ENCODE measurements around the gene ZMYND8. TPM values are rescaled to one million over a fixed set of nuclear protein-coding genes. Genes with fewer than 3 reads are reported as not detected.
A peak's percentile ranks its signal among the peaks of the same experiment; 100 is the strongest.
"Not testable (repeated sequence)": the region's sequence is repeated elsewhere in the genome, so short reads cannot be mapped to it uniquely, and the experiment has no call there.

Gene ZMYND8
- total and polyA plus RNA-seq, 5 donors: 10.0 to 35.7 (median 31.4) TPM

GRCh38 chr20:47370850-47371782 is 14.6 kb upstream of the ZMYND8 start:
- Histone ChIP-seq H3K27ac (ENCODE audit: low read length) (no peak overlapping the region), H3K27me3 (ENCODE audit: control insufficient read depth, insufficient read depth) (no peaks in the 10 kb centered on the region), H3K9me3 (ENCODE audit: control insufficient read depth, low read length) (no peaks in the 10 kb centered on the region), H3K4me1 (ENCODE audit: control insufficient read depth, insufficient read depth, low read length) (no peaks in the 10 kb centered on the region), H3K4me3 (ENCODE audit: low read length) (no peak overlapping the region)
- WGBS: 90% methylated on average over 15 of the region's 15 CpGs
- intact Hi-C loops (cut with DNase I): loop anchor here in 1 of 4 donors (10.0 kb wide), 1 partner anchor 76 kb away; no protein-coding TSS in a partner anchor
- DNase-seq (no peak), ATAC-seq (no peak)

- Histone ChIP-seq H3K27ac (ENCODE audit: low read length) (no peak overlapping the region), H3K27me3 (ENCODE audit: control insufficient read depth, insufficient read depth) (no peaks in the 10 kb centered on the region), H3K4me1 (ENCODE audit: control insufficient read depth, insufficient read depth, low read length) (no peaks in the 10 kb centered on the region), H3K9me3 (ENCODE audit: control insufficient read depth, low read length) (no peaks in the 10 kb centered on the region), H3K4me3 (ENCODE audit: low read length) (no peak overlapping the region)
- intact Hi-C loops (cut with DNase I): loop anchor here in 1 of 4 donors (10.0 kb wide), 1 partner anchor 75 kb away; no protein-coding TSS in a partner anchor
- 99% methylated on average over 10 of the region's 10 CpGs for WGBS
- no peak for ATAC-seq
- no peak for DNase-seq
Observed at GRCh38 chr20:47370214-47370613, 13.7 kb upstream of the ZMYND8 start.

GRCh38 chr20:47368301-47368700 is 11.8 kb upstream of the ZMYND8 start:
- Histone ChIP-seq H3K9me3 (ENCODE audit: control insufficient read depth, low read length) (no peaks in the 10 kb centered on the region), H3K4me1 (ENCODE audit: control insufficient read depth, insufficient read depth, low read length) (peaks cover 2% of the 10 kb centered on the region), H3K27me3 (ENCODE audit: control insufficient read depth, insufficient read depth) (no peaks in the 10 kb centered on the region), H3K27ac (ENCODE audit: low read length) (no peak overlapping the region), H3K4me3 (ENCODE audit: low read length) (no peak overlapping the region)
- no peak for ATAC-seq
- 89% methylated on average over 7 of the region's 7 CpGs for WGBS
- DNase-seq: no peak
- intact Hi-C loops (cut with DNase I): no loop called here

- ATAC-seq; H3K9me3 ChIP-seq (ENCODE audit: control insufficient read depth, low read length); DNase-seq; intact Hi-C loops (cut with DNase I); H3K4me3 ChIP-seq (ENCODE audit: low read length); H3K4me1 ChIP-seq (ENCODE audit: control insufficient read depth, insufficient read depth, low read length); H3K27me3 ChIP-seq (ENCODE audit: control insufficient read depth, insufficient read depth); H3K27ac ChIP-seq (ENCODE audit: low read length): not testable (repeated sequence)
- 92% methylated on average over 11 of the region's 11 CpGs for WGBS
Observed at GRCh38 chr20:47366301-47366700, 9.8 kb upstream of the ZMYND8 start.

- 86% methylated on average over 13 of the region's 13 CpGs for WGBS
- Histone ChIP-seq H3K9me3 (ENCODE audit: control insufficient read depth, low read length) (no peaks in the 10 kb centered on the region), H3K27ac (ENCODE audit: low read length) (no peak overlapping the region), H3K4me1 (ENCODE audit: control insufficient read depth, insufficient read depth, low read length) (peaks cover 8% of the 10 kb centered on the region), H3K4me3 (ENCODE audit: low read length) (no peak overlapping the region), H3K27me3 (ENCODE audit: control insufficient read depth, insufficient read depth) (no peaks in the 10 kb centered on the region)
- intact Hi-C loops (cut with DNase I): no loop called here
- ATAC-seq: no peak
- DNase-seq: no peak
Observed at GRCh38 chr20:47365023-47365764, 8.7 kb upstream of the ZMYND8 start.

GRCh38 chr20:47362361-47363219 is 6.1 kb upstream of the ZMYND8 start:
- no peak for ATAC-seq
- 82% methylated on average over 17 of the region's 17 CpGs for WGBS
- intact Hi-C loops (cut with DNase I): no loop called here

GRCh38 chr20:47361057-47361915 is 4.8 kb upstream of the ZMYND8 start:
- H3K9me3 ChIP-seq (ENCODE audit: control insufficient read depth, low read length): no peaks in the 10 kb centered on the region
- no peaks in the 10 kb centered on the region for H3K27me3 ChIP-seq (ENCODE audit: control insufficient read depth, insufficient read depth)
- H3K27ac ChIP-seq (ENCODE audit: low read length): peak overlapping the region; percentile 100
- H3K4me1 ChIP-seq (ENCODE audit: control insufficient read depth, insufficient read depth, low read length): peaks cover 38% of the 10 kb centered on the region
- DNase-seq: peak in 1 of 3 donors; percentile 71
- intact Hi-C loops (cut with DNase I): no loop called here
- no peak overlapping the region for H3K4me3 ChIP-seq (ENCODE audit: low read length)
- 60% methylated on average over 18 of the region's 18 CpGs for WGBS
- ATAC-seq: no peak

More at GRCh38 chr20:47362361-47363219, 6.1 kb upstream of the ZMYND8 start:
- DNase-seq: peak in 1 of 3 donors; percentile 62
- no peaks in the 10 kb centered on the region for H3K9me3 ChIP-seq (ENCODE audit: control insufficient read depth, low read length)
- H3K4me1 ChIP-seq (ENCODE audit: control insufficient read depth, insufficient read depth, low read length): peaks cover 27% of the 10 kb centered on the region
- H3K27me3 ChIP-seq (ENCODE audit: control insufficient read depth, insufficient read depth): no peaks in the 10 kb centered on the region
- peak overlapping the region; percentile 1 for H3K27ac ChIP-seq (ENCODE audit: low read length)
- no peak overlapping the region for H3K4me3 ChIP-seq (ENCODE audit: low read length)

GRCh38 chr20:47360297-47361056 is 4.0 kb upstream of the ZMYND8 start:
- Histone ChIP-seq H3K4me1 (ENCODE audit: control insufficient read depth, insufficient read depth, low read length) (peaks cover 42% of the 10 kb centered on the region), H3K9me3 (ENCODE audit: control insufficient read depth, low read length) (no peaks in the 10 kb centered on the region), H3K27me3 (ENCODE audit: control insufficient read depth, insufficient read depth) (no peaks in the 10 kb centered on the region), H3K4me3 (ENCODE audit: low read length) (no peak overlapping the region), H3K27ac (ENCODE audit: low read length) (peak overlapping the region; percentile 100)
- 2% methylated on average over 19 of the region's 19 CpGs for WGBS
- intact Hi-C loops (cut with DNase I): no loop called here
- peak; percentile 92 to 97 (median 96) for DNase-seq
- ATAC-seq: peak; percentile 72 to 79

GRCh38 chr20:47359530-47360296 is 3.2 kb upstream of the ZMYND8 start:
- Histone ChIP-seq H3K27ac (ENCODE audit: low read length) (peak overlapping the region; percentile 100), H3K4me3 (ENCODE audit: low read length) (no peak overlapping the region), H3K9me3 (ENCODE audit: control insufficient read depth, low read length) (no peaks in the 10 kb centered on the region), H3K27me3 (ENCODE audit: control insufficient read depth, insufficient read depth) (no peaks in the 10 kb centered on the region), H3K4me1 (ENCODE audit: control insufficient read depth, insufficient read depth, low read length) (peaks cover 42% of the 10 kb centered on the region)
- 56% methylated on average over 9 of the region's 9 CpGs for WGBS
- intact Hi-C loops (cut with DNase I): loop anchor here (2.0 to 10.0 kb wide), 4 partner anchors 37 to 55 kb away; no protein-coding TSS in a partner anchor
- DNase-seq (no peak), ATAC-seq (peak in 1 of 2 donors; percentile 1)

Measured in right cardiac atrium (tissue), 5 donors.